ENCODE measurements around the gene PRICKLE1.

DNA sequence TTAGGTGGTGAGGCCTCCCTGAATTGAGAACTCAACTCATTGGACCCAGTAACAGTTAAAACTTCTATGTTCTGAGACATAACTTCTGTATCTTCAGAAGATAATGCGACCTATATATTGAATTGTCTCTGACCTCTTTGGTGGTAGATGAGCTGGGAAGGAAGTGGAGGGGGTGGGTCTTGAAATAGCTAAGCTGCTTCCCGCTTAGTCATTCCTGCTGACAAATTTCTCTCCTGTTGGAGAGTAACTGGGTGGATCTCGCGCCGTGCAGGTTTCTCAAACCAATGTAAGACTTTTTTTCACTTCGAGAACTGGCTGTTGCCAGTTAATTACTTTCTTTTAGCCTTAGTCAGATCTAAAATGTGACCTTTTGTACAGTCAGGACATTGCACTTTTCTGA lies 162.8 kb downstream of the PRICKLE1 start:
- TF ChIP-seq CTCF (IDR thresholded peaks at IDR 0.05) (no peak), SIN3A (IDR thresholded peaks at IDR 0.05; ENCODE audit: borderline replicate concordance, insufficient read depth, low read depth, low read length) (no peak)
